Measurements from ENCODE around the gene TNNT2. TPM values are rescaled to one million over a fixed set of nuclear protein-coding genes. Genes with fewer than 3 reads are reported as not detected.

Gene TNNT2
- total RNA-seq, 2 experiments from 2014 or later: not detected

DNA sequence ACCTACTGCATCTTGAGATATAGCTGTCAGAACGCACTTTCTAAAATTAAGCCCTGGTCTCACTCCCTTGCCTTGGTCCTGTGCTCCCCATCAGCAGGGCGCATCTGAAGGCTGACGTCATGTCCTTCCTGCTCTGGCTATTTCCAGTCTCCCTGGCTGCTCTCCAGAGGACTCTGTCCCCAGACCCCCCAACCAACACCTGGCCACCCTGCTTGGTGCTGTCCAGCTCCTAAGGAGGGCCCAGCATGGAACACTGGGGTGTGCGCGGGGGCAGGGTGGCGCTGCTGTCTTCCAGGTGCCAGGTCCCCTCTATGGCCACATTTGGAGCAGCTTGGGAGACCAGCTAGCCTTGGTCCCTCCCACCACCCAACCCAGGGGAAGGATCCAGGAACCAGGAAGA, 8.3 kb downstream of the TNNT2 start:
- H3K9me2 ChIP-seq (ENCODE audit: insufficient read depth, low read length): no peaks in the 10 kb centered on the region
- H3K79me2 ChIP-seq (ENCODE audit: insufficient read depth, low read depth, low read length): no peaks in the 10 kb centered on the region
- no peak overlapping the region for H3K27ac ChIP-seq (ENCODE audit: low read depth, low read length, poor library complexity, severe bottlenecking)
- H4K20me1 ChIP-seq (ENCODE audit: insufficient read depth, low read length): no peaks in the 10 kb centered on the region
- H3K4me2 ChIP-seq (ENCODE audit: low read length): no peak overlapping the region
- ChIA-PET CTCF (ENCODE audit: unreplicated experiment) (no interaction called here), POLR2A (no interaction called here)
- H2AFZ ChIP-seq (ENCODE audit: low read length): no peak overlapping the region
- TF ChIP-seq EZH2phosphoT487 (IDR thresholded peaks at IDR 0.05; ENCODE audit: borderline replicate concordance, low read depth, low read length) (no peak), CTCF (conservative IDR thresholded peaks at IDR 0.05; ENCODE audit: low read length) (no peak)
- no peak overlapping the region for H3K4me3 ChIP-seq (ENCODE audit: low read depth, low read length, poor library complexity, severe bottlenecking)
- BruUV-seq (replicated peaks): no TSS peak
- no peaks in the 10 kb centered on the region for H3K9me3 ChIP-seq (ENCODE audit: low read length)
- no peak for DNase-seq (ENCODE audit: low spot score)
- intact Hi-C loops (cut with micrococcal nuclease; ENCODE audit: unreplicated experiment): no loop called here
- no peaks in the 10 kb centered on the region for H3K36me3 ChIP-seq (ENCODE audit: insufficient read depth, low read length)
- no peaks in the 10 kb centered on the region for H3K4me1 ChIP-seq (ENCODE audit: insufficient read depth, low read length, poor library complexity, severe bottlenecking)

DNA sequence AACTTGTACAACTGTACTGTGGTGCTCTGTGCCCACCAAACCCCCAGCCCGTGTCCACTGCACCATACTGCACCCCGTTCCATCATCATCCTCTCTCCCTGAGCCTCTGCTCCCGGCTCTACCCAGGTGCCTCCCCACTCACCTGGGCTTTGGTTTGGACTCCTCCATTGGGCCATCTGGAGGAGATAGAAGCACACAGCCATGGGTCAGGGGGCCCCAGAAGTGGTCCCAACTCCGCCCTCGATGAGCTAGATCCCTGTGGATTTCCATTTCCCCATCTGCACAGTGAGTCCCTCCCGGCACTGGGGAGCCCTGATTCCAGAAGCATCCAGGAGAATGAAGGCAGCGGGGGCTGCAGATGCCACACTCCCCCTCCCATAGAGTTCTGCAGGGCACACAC, 10.8 kb downstream of the TNNT2 start:
- no peak overlapping the region for H2AFZ ChIP-seq (ENCODE audit: low read length)
- intact Hi-C loops (cut with micrococcal nuclease; ENCODE audit: unreplicated experiment): no loop called here
- no peaks in the 10 kb centered on the region for H3K4me1 ChIP-seq (ENCODE audit: insufficient read depth, low read length, poor library complexity, severe bottlenecking)
- H3K27ac ChIP-seq (ENCODE audit: low read depth, low read length, poor library complexity, severe bottlenecking): no peak overlapping the region
- POLR2A ChIA-PET: no interaction called here
- CTCF ChIA-PET (ENCODE audit: unreplicated experiment): no interaction called here
- H3K4me2 ChIP-seq (ENCODE audit: low read length): no peak overlapping the region
- TF ChIP-seq EZH2phosphoT487 (IDR thresholded peaks at IDR 0.05; ENCODE audit: borderline replicate concordance, low read depth, low read length) (no peak), CTCF (conservative IDR thresholded peaks at IDR 0.05; ENCODE audit: low read length) (no peak)
- H3K4me3 ChIP-seq (ENCODE audit: low read depth, low read length, poor library complexity, severe bottlenecking): no peak overlapping the region
- H3K79me2 ChIP-seq (ENCODE audit: insufficient read depth, low read depth, low read length): no peaks in the 10 kb centered on the region
- H3K9me3 ChIP-seq (ENCODE audit: low read length): no peaks in the 10 kb centered on the region
- no peak for DNase-seq (ENCODE audit: low spot score)
- no TSS peak for BruUV-seq (replicated peaks)
- no peaks in the 10 kb centered on the region for H3K9me2 ChIP-seq (ENCODE audit: insufficient read depth, low read length)
- no peaks in the 10 kb centered on the region for H4K20me1 ChIP-seq (ENCODE audit: insufficient read depth, low read length)
- no peaks in the 10 kb centered on the region for H3K36me3 ChIP-seq (ENCODE audit: insufficient read depth, low read length)

DNA sequence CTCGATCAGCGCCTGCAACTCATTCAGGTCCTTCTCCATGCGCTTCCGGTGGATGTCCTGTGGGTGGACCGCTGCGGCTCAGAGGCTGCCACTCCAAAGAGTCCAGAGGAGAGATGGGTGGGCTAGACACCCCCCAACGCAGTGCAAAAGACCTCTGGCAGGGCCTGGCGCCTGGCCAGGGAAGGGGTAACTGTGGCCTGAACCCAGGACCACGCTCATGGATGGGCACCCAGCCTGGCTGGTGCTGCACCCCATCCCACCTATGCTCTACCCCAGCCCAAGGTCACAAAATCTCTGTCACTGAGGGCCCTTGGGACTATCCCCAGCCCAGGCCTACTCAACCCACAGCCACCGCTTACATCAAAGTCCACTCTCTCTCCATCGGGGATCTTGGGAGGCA, 12.2 kb downstream of the TNNT2 start:
- ChIA-PET CTCF (ENCODE audit: unreplicated experiment) (no interaction called here), POLR2A (interaction anchor here (0.6 kb wide), 1 partner anchor 28 kb away, joined by 6 read pairs; no protein-coding TSS in a partner anchor)
- TF ChIP-seq EZH2phosphoT487 (IDR thresholded peaks at IDR 0.05; ENCODE audit: borderline replicate concordance, low read depth, low read length) (no peak), CTCF (conservative IDR thresholded peaks at IDR 0.05; ENCODE audit: low read length) (no peak)
- no peak for DNase-seq (ENCODE audit: low spot score)
- no peaks in the 10 kb centered on the region for H3K4me1 ChIP-seq (ENCODE audit: insufficient read depth, low read length, poor library complexity, severe bottlenecking)
- no peak overlapping the region for H3K4me2 ChIP-seq (ENCODE audit: low read length)
- H3K27ac ChIP-seq (ENCODE audit: low read depth, low read length, poor library complexity, severe bottlenecking): no peak overlapping the region
- no peak overlapping the region for H3K4me3 ChIP-seq (ENCODE audit: low read depth, low read length, poor library complexity, severe bottlenecking)
- no peak overlapping the region for H2AFZ ChIP-seq (ENCODE audit: low read length)
- no peaks in the 10 kb centered on the region for H3K9me2 ChIP-seq (ENCODE audit: insufficient read depth, low read length)
- H3K79me2 ChIP-seq (ENCODE audit: insufficient read depth, low read depth, low read length): no peaks in the 10 kb centered on the region
- intact Hi-C loops (cut with micrococcal nuclease; ENCODE audit: unreplicated experiment): no loop called here
- H3K36me3 ChIP-seq (ENCODE audit: insufficient read depth, low read length): no peaks in the 10 kb centered on the region
- H3K9me3 ChIP-seq (ENCODE audit: low read length): no peaks in the 10 kb centered on the region
- BruUV-seq (replicated peaks): no TSS peak
- H4K20me1 ChIP-seq (ENCODE audit: insufficient read depth, low read length): no peaks in the 10 kb centered on the region
